ENCODE results near the gene SIK1. TPM values are rescaled to one million over a fixed set of nuclear protein-coding genes. Genes with fewer than 3 reads are reported as not detected.
"Not testable (repeated sequence)": the region's sequence is repeated elsewhere in the genome, so short reads cannot be mapped to it uniquely, and the experiment has no call there.

Gene SIK1
- total and polyA plus RNA-seq, 2 experiments from 2014 or later: 0.31 to 1.1 TPM

- H3K36me3 ChIP-seq (ENCODE audit: insufficient read depth); H3K4me3 Mint-ChIP-seq; H3F3A ChIP-seq (replicated peaks; ENCODE audit: low read depth); H3K27me3 ChIP-seq (ENCODE audit: insufficient read depth); H3K27me3 Mint-ChIP-seq (ENCODE audit: insufficient read depth, low read depth, poor library complexity); ATAC-seq; H4K20me1 ChIP-seq (replicated peaks; ENCODE audit: insufficient read depth); DNase-seq (ENCODE audit: low spot score); H3K36me3 Mint-ChIP-seq (ENCODE audit: low read depth); H3K27ac Mint-ChIP-seq; H3K9me2 ChIP-seq (ENCODE audit: insufficient read depth); H3K4me1 Mint-ChIP-seq; H3K4me1 ChIP-seq (ENCODE audit: insufficient read depth); H3K4me2 ChIP-seq; H3K79me2 ChIP-seq (replicated peaks; ENCODE audit: insufficient read depth); H3K27ac ChIP-seq (ENCODE audit: low read depth); H3K9me3 Mint-ChIP-seq; H2AFZ ChIP-seq; H3K4me3 ChIP-seq: not testable (repeated sequence)
Measured at GRCh38 chr21:43404450-43404849, 22.5 kb downstream of the SIK1 start.

- not testable (repeated sequence) for H3K27ac Mint-ChIP-seq; H3K27me3 ChIP-seq (ENCODE audit: insufficient read depth); H3F3A ChIP-seq (replicated peaks; ENCODE audit: low read depth); H3K27ac ChIP-seq (ENCODE audit: low read depth); H3K9me3 Mint-ChIP-seq; H3K4me1 ChIP-seq (ENCODE audit: insufficient read depth); H3K4me3 Mint-ChIP-seq; H3K27me3 Mint-ChIP-seq (ENCODE audit: insufficient read depth, low read depth, poor library complexity); H3K4me2 ChIP-seq; H3K4me3 ChIP-seq; H3K36me3 ChIP-seq (ENCODE audit: insufficient read depth); H3K36me3 Mint-ChIP-seq (ENCODE audit: low read depth); H3K4me1 Mint-ChIP-seq; H2AFZ ChIP-seq; H3K9me2 ChIP-seq (ENCODE audit: insufficient read depth); DNase-seq (ENCODE audit: low spot score); H4K20me1 ChIP-seq (replicated peaks; ENCODE audit: insufficient read depth); ATAC-seq; H3K79me2 ChIP-seq (replicated peaks; ENCODE audit: insufficient read depth)
Measured at GRCh38 chr21:43403651-43404430, 23.1 kb downstream of the SIK1 start.

- H3F3A ChIP-seq (replicated peaks; ENCODE audit: low read depth); H3K4me3 ChIP-seq; H3K36me3 Mint-ChIP-seq (ENCODE audit: low read depth); H3K79me2 ChIP-seq (replicated peaks; ENCODE audit: insufficient read depth); H3K27me3 ChIP-seq (ENCODE audit: insufficient read depth); H4K20me1 ChIP-seq (replicated peaks; ENCODE audit: insufficient read depth); ATAC-seq; H3K9me2 ChIP-seq (ENCODE audit: insufficient read depth); H3K36me3 ChIP-seq (ENCODE audit: insufficient read depth); H3K4me3 Mint-ChIP-seq; H3K4me1 Mint-ChIP-seq; H3K4me2 ChIP-seq; DNase-seq (ENCODE audit: low spot score); H3K27ac Mint-ChIP-seq; H3K4me1 ChIP-seq (ENCODE audit: insufficient read depth); H3K9me3 Mint-ChIP-seq; H2AFZ ChIP-seq; H3K27me3 Mint-ChIP-seq (ENCODE audit: insufficient read depth, low read depth, poor library complexity); H3K27ac ChIP-seq (ENCODE audit: low read depth): not testable (repeated sequence)
Measured at GRCh38 chr21:43401125-43401524, 25.8 kb downstream of the SIK1 start.

GRCh38 chr21:43399595-43400015 is 27.3 kb downstream of the SIK1 start:
- not testable (repeated sequence) for H3K9me2 ChIP-seq (ENCODE audit: insufficient read depth); H3K27ac Mint-ChIP-seq; H3F3A ChIP-seq (replicated peaks; ENCODE audit: low read depth); H2AFZ ChIP-seq; H3K27me3 ChIP-seq (ENCODE audit: insufficient read depth); H3K9me3 Mint-ChIP-seq; H4K20me1 ChIP-seq (replicated peaks; ENCODE audit: insufficient read depth); H3K36me3 Mint-ChIP-seq (ENCODE audit: low read depth); H3K4me2 ChIP-seq; H3K4me1 Mint-ChIP-seq; H3K27me3 Mint-ChIP-seq (ENCODE audit: insufficient read depth, low read depth, poor library complexity); H3K4me3 ChIP-seq; ATAC-seq; H3K4me3 Mint-ChIP-seq; H3K4me1 ChIP-seq (ENCODE audit: insufficient read depth); H3K36me3 ChIP-seq (ENCODE audit: insufficient read depth); H3K27ac ChIP-seq (ENCODE audit: low read depth); DNase-seq (ENCODE audit: low spot score); H3K79me2 ChIP-seq (replicated peaks; ENCODE audit: insufficient read depth)

GRCh38 chr21:43399136-43399535 is 27.8 kb downstream of the SIK1 start:
- H3K9me2 ChIP-seq (ENCODE audit: insufficient read depth); ATAC-seq; H2AFZ ChIP-seq; H4K20me1 ChIP-seq (replicated peaks; ENCODE audit: insufficient read depth); H3K4me3 ChIP-seq; H3K27ac ChIP-seq (ENCODE audit: low read depth); H3K9me3 Mint-ChIP-seq; H3K4me2 ChIP-seq; H3K27me3 ChIP-seq (ENCODE audit: insufficient read depth); DNase-seq (ENCODE audit: low spot score); H3F3A ChIP-seq (replicated peaks; ENCODE audit: low read depth); H3K4me1 Mint-ChIP-seq; H3K4me1 ChIP-seq (ENCODE audit: insufficient read depth); H3K4me3 Mint-ChIP-seq; H3K27ac Mint-ChIP-seq; H3K27me3 Mint-ChIP-seq (ENCODE audit: insufficient read depth, low read depth, poor library complexity); H3K79me2 ChIP-seq (replicated peaks; ENCODE audit: insufficient read depth); H3K36me3 ChIP-seq (ENCODE audit: insufficient read depth); H3K36me3 Mint-ChIP-seq (ENCODE audit: low read depth): not testable (repeated sequence)

- H3K27me3 ChIP-seq (ENCODE audit: insufficient read depth); H3K4me3 Mint-ChIP-seq; H3K27ac Mint-ChIP-seq; H3K4me2 ChIP-seq; H3K36me3 Mint-ChIP-seq (ENCODE audit: low read depth); H3K36me3 ChIP-seq (ENCODE audit: insufficient read depth); ATAC-seq; H3K4me1 ChIP-seq (ENCODE audit: insufficient read depth); H3K79me2 ChIP-seq (replicated peaks; ENCODE audit: insufficient read depth); H3K4me1 Mint-ChIP-seq; H2AFZ ChIP-seq; H3K9me2 ChIP-seq (ENCODE audit: insufficient read depth); DNase-seq (ENCODE audit: low spot score); H4K20me1 ChIP-seq (replicated peaks; ENCODE audit: insufficient read depth); H3K27me3 Mint-ChIP-seq (ENCODE audit: insufficient read depth, low read depth, poor library complexity); H3K27ac ChIP-seq (ENCODE audit: low read depth); H3K9me3 Mint-ChIP-seq; H3F3A ChIP-seq (replicated peaks; ENCODE audit: low read depth); H3K4me3 ChIP-seq: not testable (repeated sequence)
Measured at GRCh38 chr21:43398533-43398932, 28.4 kb downstream of the SIK1 start.

- not testable (repeated sequence) for H3K79me2 ChIP-seq (replicated peaks; ENCODE audit: insufficient read depth); H3K4me2 ChIP-seq; H3K27me3 Mint-ChIP-seq (ENCODE audit: insufficient read depth, low read depth, poor library complexity); H4K20me1 ChIP-seq (replicated peaks; ENCODE audit: insufficient read depth); ATAC-seq; DNase-seq (ENCODE audit: low spot score); H3K27ac ChIP-seq (ENCODE audit: low read depth); H3K36me3 Mint-ChIP-seq (ENCODE audit: low read depth); H2AFZ ChIP-seq; H3K27me3 ChIP-seq (ENCODE audit: insufficient read depth); H3K4me3 ChIP-seq; H3F3A ChIP-seq (replicated peaks; ENCODE audit: low read depth); H3K9me3 Mint-ChIP-seq; H3K4me3 Mint-ChIP-seq; H3K36me3 ChIP-seq (ENCODE audit: insufficient read depth); H3K4me1 Mint-ChIP-seq; H3K4me1 ChIP-seq (ENCODE audit: insufficient read depth); H3K27ac Mint-ChIP-seq; H3K9me2 ChIP-seq (ENCODE audit: insufficient read depth)
Measured at GRCh38 chr21:43398000-43398399, 28.9 kb downstream of the SIK1 start.
